ENCODE results near the gene OR52B2.

OR52B2 gene

GRCh38 chr11:6170226-6170625 is at the start of gene OR52B2:
OR52B2 (minus strand) TSS chr11:6170326; CDS start chr11:6170326, 0 bp downstream.
- no peak for DNase-seq (ENCODE audit: low read depth)

GRCh38 chr11:6219359-6219758 is 49.2 kb upstream of the OR52B2 start:
- DNase-seq (ENCODE audit: low read depth) = peak; percentile 89

GRCh38 chr11:6217722-6218121 is 47.6 kb upstream of the OR52B2 start:
- DNase-seq (ENCODE audit: low read depth) = no peak

GRCh38 chr11:6216501-6216900 is 46.4 kb upstream of the OR52B2 start:
- DNase-seq (ENCODE audit: low read depth) = no peak

DNA sequence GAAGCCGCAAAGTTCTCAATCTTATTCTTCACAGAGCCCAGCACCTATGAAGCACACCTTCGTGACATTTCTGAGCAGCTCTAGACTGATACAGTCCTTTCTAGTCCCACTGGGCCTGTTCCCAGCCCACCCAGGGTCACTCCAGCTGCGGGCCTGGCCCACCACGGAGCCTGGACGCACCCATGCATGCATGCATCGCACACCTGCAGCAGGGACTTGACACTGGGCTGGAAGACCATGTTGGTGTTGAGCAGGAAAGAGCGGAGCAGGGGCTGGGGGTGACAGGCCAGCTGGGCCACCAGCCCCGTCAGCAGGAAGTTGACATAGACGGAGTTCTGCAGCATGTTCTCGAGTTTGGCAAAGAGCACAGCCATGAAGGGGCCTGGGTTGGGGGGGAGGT is 44.4 kb upstream of the OR52B2 start:
- no peak for DNase-seq (ENCODE audit: low read depth)

GRCh38 chr11:6210274-6210955 is 40.3 kb upstream of the OR52B2 start:
- peak; percentile 33 for DNase-seq (ENCODE audit: low read depth)

GRCh38 chr11:6209801-6210200 is 39.7 kb upstream of the OR52B2 start:
- DNase-seq (ENCODE audit: low read depth) = no peak

DNA sequence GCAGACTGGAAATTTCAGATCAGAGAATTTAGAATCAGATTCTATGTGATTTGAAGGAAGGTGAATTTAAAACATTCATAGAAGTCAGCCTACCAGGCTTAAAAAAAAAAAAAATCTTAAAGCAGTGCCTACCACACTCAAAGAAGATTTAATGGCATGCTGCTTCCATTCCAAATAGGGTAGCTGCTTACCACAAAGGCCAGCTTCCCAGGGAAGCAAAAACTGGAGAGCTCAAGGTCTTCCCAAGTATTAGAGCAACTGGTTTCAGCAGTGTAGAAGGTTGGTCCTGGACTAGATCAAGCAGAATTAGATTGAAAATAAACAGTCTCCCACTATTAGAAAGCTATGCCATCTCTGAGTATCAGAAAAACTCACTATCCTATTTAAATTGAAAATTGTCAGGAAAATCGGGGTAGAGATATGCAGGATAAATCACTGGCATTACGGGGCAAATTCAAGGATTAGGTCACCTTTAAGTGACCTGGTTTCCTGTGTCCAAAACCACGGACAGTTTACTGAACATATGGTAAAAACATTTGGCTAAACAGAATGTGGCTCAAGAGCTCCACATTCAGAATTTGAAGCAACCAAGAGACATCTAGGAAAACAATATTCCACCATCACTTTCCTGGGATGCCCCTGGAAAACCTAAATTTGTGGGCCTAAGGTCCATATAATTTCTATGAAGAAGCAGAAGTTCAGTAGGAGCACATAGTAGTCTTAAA is 36.5 kb upstream of the OR52B2 start:
- peak; percentile 52 for DNase-seq (ENCODE audit: low read depth)

GRCh38 chr11:6205366-6205765 is 35.2 kb upstream of the OR52B2 start, which contains the start of gene C11orf42:
C11orf42 (plus strand) TSS chr11:6205557; CDS start chr11:6205616, 59 bp downstream.
- DNase-seq (ENCODE audit: low read depth) = no peak

DNA sequence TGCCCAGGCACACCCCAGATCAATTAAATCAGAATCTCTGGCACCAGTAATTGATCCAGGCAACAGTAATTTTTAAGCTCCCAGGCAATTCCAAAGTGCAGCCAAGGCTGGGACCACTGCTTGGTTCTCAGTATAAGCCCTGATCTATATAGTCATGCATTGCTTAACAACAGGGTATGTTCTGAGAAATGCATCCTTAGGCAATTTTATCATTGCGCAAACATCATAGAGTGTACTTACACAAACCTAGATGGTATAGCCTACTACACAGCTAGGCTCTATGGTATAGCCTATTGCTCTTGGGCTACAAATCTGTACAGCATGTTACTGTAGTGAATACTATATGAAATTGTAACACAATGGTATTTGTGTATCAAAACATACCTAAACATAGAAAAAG is 34.6 kb upstream of the OR52B2 start:
- DNase-seq (ENCODE audit: low read depth) = peak; percentile 49

GRCh38 chr11:6203327-6203726 is 33.2 kb upstream of the OR52B2 start:
- DNase-seq (ENCODE audit: low read depth) = no peak

DNA sequence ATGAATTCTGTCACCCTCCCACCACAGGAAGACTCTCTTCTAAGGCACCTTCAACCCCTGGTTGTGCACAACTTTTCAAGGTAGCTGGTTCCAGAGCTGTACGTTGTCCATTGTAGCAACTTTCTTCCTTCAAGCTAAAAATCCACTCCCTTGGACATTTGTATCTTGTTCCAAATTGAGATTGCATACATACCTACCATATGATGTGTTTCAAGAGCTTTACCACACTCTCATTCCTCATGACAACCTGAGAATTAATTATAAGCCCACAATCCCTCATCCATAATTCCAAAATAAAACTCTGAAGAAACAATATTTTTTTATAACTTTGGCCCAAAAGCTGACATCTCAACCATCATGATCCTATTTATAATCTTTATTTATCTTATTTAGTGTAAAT is 31.9 kb upstream of the OR52B2 start:
- DNase-seq (ENCODE audit: low read depth) = peak; percentile 60

GRCh38 chr11:6201481-6201880 is 31.4 kb upstream of the OR52B2 start:
- DNase-seq (ENCODE audit: low read depth) = peak; percentile 80

GRCh38 chr11:6200975-6201374 is 30.8 kb upstream of the OR52B2 start:
- DNase-seq (ENCODE audit: low read depth) = peak; percentile 62

DNA sequence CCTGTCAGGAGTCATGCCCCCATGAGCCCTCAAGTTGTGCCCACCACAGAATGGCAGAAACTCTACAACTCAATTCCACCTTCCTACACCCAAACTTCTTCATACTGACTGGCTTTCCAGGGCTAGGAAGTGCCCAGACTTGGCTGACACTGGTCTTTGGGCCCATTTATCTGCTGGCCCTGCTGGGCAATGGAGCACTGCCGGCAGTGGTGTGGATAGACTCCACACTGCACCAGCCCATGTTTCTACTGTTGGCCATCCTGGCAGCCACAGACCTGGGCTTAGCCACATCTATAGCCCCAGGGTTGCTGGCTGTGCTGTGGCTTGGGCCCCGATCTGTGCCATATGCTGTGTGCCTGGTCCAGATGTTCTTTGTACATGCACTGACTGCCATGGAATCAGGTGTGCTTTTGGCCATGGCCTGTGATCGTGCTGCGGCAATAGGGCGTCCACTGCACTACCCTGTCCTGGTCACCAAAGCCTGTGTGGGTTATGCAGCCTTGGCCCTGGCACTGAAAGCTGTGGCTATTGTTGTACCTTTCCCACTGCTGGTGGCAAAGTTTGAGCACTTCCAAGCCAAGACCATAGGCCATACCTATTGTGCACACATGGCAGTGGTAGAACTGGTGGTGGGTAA is 29.2 kb upstream of the OR52B2 start, which contains the start of gene OR52W1:
Gene OR52W1 (plus strand): TSS at position 51 of the 637 bp plus-strand sequence. CDS start 0 bp downstream, at position 51.
- DNase-seq (ENCODE audit: low read depth) = no peak

DNA sequence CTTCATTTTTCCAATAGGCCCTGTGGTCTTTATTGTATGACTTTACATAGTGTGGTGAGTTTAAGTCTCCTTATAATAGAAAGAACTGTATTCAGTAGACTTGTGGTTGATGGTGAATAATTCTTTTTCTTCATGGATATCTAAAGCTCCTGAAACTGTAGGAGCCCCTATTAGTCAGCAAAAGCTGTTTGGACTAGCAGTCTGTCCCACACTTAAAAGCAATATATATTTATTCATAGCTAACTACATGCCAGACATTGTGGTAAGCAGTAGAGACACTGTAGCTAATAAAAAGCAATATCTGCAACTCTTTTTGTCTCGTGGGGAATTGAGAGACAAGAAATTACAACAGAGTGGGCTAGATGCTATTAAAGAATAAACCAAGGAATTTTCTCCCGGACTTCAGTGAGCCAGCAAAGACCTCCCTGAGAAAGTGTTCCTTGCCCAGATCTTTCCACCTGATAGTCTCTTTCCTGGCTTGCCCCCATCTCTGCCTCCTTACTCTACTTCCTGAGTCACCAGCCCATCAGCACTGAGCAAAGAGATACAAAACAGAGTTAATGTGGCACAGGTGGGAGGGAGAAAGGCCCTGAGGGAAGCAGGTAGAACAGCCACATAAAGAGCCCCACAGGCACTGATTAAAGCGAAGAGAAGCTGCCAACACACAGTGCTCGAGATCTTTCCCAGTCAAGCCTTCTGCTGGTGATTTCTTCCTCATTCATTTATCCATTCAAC is 27.5 kb upstream of the OR52B2 start:
- DNase-seq (ENCODE audit: low read depth) = peak; percentile 56

DNA sequence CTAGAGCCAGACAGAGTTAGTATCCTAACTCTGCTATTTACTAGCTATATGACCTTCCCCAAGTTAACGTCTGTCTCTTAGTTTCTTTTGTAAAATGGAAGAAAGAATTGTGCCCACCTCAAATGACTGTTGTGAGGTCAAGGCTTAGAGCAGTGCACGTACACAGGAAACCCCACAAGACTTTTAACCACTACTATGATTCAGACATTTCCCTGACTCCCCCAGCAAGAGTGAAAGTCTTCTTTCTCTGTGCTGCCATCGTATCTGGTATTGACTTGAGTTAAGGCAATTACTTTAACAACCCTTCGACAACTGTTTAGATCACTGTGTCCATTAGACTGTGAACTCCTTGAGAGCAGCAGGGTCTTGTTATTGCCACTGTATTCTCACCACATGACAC is 26.3 kb upstream of the OR52B2 start:
- DNase-seq (ENCODE audit: low read depth) = peak; percentile 44

- peak; percentile 90 for DNase-seq (ENCODE audit: low read depth)
These were observed 24.0 kb upstream of the OR52B2 start for GRCh38 chr11:6194065-6194581.

DNA sequence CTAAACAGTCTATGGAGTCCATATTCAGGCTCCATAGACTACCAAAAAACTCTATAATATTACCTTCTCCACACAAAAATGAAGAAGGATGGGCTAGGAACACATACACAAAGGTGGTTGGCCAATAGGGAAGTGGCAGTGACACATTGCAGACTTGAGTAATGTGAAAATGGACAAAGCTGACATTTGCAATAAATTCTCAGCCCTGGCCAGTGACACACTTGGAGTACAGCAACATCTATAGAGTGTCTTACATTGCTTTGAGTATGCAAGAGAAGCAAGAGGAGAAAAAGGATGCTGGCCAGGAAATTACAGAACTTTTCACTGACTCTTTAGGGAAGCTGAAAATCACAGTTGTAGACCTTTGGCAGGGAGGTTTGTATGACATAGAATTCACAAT is 21.6 kb upstream of the OR52B2 start:
- DNase-seq (ENCODE audit: low read depth) = no peak

DNA sequence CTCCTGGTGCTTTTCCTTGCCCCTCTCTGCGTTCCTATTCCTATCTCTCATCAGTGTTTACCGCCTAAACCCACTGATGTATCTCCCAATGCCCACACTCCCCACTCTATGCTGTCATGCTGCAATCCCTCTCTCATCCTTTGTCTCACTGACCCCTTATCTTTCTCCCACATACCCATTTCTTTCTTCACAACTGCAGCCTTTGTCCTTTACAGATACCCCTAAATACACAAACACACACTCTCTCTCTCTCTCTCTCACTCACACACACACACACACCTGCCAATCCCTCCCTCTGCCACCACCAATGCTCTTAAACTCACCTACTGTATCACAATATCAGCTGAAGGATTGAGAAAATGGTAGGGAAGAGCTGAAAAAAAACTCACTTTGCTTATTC is 5.3 kb upstream of the OR52B2 start:
- DNase-seq (ENCODE audit: low read depth) = no peak

- no peak for DNase-seq (ENCODE audit: low read depth)
These were observed 13.3 kb downstream of the OR52B2 start for GRCh38 chr11:6156628-6157359.

Measured in amniotic epithelial cell (primary cell).